HuH-7 (cell line): Measurements from ENCODE around the gene TNS3.

Source experiments
- DNase-seq: peaks from one replicate; pipeline ENCODE4 v3.0.0; 2011; ENCODE audit warnings: low spot score

The TNS3 gene

DNA sequence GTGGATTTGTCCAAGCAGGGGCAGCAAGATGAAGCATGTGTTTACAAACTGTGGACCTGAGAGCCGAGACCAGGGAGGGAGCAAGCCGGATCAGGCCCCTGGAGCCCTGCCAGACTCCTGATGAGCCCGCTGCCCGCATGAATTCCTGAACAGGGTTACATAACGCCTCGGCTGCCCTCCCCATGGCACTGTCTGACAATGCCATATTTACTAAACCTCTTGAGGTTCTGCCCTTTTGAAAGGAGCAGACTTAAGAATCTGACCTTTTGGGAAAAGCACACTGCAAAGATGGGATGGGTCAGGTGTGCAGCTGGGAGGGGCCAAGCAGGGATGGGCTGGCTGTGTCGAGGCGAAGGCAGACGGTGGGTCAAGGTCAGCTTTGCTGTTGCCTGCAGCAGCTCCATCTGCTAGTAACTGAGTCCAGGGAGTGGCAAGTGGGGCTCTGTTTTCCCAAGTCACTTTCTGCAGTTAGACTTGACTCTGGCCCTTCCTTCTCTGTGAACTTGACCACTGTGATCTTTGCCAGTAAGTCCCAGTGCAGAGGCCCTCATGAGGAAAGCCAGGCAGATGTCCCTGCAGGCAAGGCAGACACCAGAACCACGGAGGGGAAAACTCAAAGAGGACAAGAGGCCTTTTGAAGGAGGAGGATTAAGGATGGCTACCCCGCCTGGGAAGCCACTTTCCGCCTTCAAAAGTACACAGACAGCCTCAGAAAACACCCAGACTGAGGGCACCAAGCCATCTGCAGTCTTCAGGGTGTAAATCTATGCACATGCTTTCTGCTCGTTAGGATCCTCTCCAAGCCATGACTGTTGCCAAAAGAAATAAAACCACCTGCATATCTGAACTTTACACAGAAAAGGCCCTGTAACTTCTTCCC is 175.8 kb downstream of the TNS3 start:
- DNase-seq: no peak

DNA sequence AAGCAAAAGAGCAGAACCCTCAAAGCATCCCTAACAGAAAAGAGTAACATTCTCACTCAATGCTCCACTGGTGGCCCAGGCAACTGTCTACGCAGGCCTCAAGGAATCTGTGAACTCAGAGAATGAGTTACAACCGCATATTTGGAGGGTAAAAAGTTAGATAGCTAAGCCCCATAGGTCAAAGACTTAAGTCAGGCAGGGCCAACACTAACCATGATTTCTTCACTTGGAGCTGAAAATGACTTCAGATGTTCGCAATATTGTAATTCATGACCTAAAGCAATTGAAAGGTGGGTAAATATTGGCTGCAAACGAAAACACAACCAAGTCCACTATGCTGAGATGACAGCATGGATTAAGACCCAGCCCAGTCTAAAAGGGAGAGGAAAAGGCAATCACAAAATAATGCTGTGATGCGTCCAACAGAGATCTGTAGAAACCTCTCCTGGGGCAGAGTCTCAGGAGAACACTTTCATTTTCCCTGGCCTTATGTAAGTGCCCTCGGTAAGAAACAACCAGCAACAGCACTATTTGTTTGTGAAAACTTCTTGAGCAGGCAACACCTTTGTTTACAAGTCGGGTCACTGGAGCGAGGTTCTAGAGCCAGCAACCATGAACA is 176.5 kb downstream of the TNS3 start:
- DNase-seq: no peak

DNA sequence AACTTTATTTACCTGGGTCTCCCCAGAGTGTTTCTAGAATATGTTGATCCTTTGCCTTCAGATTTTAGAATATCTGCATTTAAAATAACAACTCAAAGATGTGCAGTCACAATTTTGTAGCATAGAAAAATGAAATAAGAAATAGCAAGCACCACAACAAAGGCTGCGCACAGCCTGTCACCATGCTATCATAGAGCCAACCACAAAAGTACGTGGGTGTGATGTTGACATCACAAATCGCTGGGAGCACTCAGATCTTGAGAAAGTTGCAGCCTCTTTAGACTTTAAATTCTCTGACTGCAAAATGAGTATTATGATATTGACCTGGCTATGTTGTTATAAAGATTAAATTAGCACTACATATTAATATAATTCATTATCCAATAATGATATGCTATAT is 177.9 kb downstream of the TNS3 start:
- no peak for DNase-seq

DNA sequence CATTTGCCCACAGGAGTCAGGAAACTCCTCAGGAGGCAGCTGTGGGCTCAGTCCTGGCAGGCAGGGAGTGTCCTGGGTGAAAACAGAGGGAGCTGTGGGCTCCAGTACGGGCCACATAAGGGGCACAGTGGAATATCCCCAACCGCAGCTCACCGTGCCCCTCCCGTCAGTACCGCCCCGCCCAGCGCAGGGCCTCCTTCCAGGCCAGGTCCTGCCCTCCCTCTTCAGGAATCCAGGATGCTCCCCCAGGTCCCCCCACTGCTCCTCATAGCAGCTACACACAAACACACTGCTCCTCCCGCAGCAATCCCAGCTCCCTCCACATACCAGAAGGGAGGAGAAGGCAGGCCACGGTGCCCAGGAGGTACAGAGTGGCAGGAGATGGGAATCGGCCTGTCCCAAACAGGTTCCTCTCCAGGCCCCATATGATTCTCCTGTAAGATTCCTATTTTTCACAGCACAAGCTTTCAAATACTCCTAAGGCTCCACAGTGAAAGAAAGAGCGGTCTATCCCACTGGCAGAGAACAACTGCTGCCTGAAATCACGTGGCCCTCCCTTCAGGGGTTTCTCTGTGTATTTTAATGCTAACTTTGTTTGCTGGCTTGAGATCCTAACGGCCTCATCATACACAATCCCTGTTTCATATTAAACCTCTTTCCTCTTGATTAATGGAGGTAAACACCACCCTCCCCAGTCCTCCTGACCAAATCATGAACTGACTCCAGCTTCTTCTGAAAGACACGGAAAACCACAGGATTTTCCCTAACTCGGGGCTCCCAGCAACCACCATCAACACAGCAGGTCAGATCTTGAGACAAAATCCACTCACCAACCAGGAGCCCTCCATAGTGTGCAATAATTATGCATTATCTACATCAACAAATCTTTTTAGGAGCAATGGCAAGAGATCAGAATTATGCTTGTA is 178.7 kb downstream of the TNS3 start:
- no peak for DNase-seq

DNA sequence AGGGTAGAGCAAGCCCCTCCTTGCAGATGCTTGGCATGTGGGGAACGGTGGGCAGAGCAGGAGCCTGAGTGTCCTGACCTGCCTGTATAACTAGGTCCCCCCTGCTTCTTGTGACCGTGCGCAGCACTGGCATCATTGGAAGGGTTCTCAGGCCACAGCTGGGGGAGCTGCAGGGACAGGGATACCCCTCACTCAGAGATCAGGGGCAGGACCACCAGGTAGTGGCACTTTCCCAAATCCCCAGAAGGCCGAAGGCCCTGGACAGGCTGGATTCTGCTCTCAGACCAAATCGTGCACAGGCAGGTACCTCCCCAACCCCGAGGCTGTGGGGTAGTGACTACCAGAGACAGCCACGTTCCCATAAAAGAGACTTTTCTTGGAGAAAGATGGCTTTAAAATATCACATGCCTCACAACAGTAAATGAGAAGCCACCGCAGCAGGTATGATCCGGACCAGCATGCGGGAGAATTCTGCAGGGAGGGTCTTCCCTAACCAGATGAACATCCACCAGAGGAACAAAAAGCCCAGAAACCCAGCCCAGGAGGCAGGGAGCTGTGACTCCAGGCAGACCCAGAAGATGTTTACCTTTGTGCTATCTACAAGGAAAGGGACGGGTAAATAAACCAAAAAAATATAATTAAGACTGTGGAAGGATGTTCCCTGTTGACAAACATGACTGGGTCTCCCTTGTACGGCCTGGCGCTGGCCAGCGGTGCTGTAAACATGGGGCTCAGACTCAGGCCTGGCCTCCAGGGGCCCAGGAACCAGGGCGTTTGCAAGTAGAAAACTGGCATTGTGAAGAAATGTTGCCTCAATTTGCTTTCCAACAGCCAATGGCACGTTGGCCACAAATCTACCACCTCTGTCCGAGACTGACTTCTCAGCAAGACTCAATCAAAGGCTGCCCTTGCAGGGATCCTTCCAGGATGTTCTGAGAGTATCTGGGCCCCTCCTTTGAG is 180.0 kb downstream of the TNS3 start:
- DNase-seq: no peak

DNA sequence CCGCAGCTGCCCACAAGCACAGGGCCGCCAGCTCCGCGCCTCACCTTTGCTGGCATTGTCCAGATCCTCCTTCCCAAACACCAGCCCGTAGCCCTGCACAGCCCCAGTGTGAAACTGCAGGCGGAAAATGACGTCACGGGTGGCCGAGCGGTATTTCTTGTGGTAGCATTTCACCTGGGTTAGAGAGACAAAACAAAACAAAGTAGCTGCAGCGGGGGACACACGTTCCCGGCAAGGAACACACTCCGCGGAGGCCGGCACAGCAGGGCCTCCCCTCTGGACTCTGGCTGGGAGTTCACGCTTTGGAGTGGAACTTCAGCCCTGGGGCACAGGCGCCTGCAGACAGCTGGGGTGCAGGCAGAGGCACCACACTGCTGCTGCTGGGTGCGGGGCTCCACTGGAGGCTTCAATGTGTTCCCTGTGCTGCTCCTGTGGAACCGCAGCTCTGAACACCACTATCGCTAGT is 181.1 kb downstream of the TNS3 start:
- DNase-seq: no peak

DNA sequence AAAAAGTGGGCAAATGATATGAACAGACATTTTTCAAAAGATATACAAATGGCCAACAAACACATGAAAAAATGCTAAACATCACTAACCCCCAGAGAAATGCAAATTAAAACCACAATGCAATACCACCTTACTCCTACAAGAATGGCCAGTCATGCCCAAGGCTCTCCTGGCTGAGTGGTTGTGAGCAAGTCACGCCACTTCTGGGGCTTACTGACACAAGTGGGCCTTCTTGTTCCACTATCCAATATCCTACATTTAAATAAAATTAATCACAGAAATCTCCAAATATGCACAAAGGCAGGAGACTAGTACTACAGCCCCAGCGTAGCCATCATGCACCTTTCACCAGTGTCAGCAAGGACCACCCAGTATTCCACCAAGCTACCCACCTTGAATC is 181.9 kb downstream of the TNS3 start:
- DNase-seq: no peak

DNA sequence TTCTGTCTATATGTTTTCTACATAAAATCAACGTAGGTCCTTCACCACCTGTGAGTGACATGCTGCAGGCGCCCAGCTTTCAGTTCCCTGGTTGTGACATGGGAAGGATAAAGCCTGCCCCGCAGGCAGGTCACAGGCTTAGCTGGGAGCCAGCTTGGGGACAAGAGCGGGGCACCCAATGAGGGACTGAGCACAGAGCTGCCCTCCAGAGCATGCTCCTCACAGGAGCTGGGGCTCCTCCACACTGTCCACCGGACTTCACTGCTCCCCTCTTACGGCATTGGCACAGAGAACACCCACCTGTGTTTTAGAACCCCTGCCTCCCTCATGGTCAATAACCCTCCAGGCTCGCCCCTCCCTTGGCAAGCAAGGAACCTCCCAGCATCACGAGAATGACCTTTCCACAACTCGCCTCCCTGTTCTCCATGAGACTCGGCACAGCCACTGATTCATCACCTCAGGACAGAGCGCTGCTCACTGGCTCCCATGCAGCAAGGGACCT is 187.1 kb downstream of the TNS3 start:
- DNase-seq: no peak

DNA sequence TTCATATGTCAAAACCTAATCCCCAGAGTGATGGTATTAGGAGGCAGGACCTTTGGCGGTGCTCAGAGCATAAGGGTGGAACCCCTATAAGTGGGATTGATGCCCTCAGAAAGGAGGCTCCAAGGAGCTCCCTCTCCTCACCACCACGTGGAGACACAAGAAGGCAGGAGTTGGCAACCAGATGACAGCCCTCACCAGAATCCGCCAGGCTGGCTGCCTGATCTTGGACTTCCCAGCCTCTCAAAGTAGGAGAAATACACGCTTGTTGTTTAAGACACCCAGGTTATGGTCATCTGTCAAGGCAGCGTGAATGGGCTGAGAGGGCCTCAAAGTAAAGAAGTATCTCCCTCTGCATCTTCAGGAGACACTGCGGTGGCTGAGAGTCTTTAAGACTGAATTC is 187.7 kb downstream of the TNS3 start:
- no peak for DNase-seq

DNA sequence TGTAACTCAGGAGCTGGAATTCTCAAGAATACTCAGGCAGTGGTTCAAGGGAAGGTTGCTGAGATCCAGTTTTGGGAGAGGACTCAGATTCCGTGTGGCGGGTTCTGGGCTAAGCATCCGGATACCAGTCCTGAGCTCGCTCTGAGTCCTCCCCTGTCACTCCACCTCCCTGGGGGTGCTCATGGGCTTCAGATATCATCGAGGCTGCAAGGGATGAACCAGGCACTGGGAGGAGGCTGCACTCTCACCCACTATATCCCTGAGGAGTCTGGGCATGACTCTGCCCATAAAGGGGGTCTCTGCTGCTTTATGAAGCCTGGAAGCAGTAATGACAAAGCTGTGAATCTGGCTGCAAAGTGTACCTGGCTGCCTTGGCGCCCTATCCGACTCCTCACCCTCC is 188.5 kb downstream of the TNS3 start:
- no peak for DNase-seq

DNA sequence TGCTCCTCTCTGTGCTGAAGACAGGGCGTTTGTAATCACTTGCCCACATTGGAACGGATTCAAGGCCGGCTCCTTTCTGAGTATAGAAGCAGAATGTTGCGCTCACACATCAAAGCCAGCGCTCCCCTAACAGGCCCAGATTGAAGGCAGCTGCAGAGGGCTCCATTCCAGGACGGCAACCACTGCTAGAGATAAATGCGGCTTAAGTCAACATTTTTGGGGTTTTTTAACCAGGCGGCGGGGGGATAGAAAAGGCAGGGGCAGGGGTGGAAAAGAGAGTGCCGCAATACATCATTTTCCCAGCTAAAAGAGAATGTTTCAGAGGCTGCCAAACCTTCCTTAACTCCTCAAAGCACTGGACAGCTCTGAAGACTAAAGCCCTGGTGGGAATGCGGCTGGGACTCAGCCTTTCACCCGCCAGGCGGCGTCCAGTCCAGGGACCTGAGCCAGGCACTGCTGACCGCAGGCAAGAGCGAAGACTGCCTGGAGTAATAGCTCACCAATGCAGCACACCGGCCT is 189.6 kb downstream of the TNS3 start:
- DNase-seq: no peak

DNA sequence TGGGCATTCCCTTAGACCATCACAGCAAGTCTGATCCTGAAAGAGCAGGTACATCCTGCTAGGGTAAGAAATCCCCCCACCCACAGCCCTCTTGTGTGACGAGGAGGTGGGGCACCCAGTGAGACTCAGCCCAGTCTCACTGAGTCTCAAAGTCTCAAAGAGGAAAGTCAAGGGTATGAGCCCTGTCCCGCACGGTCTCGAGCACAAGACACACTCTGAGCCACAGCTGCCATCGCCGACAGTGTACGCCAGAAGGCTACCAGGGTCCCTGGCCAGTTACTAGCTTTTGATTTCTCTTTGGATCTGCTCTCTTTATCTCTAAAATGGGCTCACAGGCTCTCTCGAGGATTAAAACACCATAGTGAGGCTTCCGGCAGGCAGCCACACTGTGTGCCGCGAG is 190.2 kb downstream of the TNS3 start:
- DNase-seq: no peak

DNA sequence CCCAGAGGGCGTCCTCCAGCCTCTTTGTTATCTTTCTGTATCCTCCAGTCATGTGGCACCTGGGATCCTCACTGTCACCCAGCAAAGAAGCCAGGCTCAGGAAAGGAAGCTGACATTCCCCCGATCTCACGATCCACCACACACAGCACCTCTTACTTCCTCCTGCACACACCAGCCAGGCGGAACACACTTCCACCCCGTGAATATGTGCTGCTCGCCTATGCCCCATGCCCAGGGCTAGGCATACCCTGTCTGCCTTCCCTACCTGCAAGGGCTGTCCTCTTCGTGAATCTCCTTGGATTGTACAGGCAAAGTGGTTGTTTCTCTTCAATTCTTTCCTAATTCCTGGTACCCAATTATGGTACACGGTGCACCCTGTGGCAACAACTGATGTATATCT is 191.0 kb downstream of the TNS3 start:
- no peak for DNase-seq

DNA sequence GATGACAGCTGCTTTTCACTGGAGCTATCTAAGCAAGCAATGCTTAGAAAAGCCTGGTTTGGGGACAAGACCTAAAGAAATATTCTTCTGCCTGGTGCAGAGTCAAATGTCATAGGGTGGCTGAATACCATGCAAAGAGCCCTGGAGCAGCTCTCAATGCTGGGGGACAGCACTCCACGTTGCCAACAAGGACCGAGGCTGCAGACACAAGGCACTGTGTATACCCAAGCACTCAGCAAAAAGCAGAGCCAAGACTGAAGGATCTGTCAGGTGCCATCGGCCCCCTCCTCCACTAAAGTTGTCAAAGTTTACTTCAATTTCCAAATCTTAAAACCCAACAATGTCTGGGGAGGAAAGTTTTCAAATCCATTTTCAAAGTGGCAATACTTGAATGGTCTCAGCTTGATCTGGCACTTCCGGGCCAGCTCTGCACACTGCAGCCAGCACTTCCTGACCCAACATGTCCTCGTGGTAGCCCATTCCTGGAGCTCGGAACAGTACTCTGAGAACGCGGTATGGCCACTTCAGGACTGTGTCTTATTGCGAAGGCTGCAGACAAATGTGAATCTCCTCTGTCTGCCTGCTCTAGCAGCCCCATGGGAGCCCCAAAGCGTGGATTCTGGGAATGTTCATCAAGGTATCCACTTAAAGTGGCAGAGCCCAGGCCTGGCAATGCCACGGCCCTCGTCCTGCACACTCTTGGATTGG is 191.8 kb downstream of the TNS3 start:
- no peak for DNase-seq

DNA sequence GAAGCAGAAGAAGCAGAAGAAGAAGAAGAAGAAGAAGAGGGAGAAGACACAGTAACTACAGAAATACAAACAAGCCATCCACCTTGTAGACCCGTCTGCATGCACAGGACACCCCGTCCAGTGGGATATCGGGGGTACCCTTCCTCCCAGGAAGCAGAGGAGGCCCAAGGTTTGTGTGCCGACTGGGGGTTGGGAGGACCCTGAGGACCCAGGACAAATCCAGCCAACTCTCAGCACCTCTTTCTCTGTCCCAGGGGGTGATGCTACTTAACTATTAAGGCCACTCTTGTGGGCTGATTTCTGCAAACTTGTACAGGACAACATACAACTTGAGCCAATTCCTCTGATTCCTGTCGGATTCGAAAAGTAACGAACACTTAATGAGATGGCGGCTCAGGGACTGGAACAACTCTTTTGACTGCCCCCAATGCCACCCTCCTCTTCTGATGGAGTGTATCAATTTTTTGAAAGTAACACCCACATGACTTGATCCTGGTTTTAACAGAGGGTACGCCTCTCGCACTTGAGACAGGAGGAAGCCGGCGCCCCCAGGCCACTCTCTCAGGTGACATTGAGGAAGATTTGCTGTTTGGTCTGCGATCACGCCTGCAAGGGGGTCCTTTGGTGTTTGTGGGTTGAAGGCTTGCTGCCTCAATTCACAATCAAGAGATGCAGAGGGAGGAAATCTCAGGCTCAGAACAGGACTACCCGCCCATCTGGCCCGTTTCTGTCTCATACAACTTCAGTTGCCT is 192.6 kb downstream of the TNS3 start:
- DNase-seq: no peak

DNA sequence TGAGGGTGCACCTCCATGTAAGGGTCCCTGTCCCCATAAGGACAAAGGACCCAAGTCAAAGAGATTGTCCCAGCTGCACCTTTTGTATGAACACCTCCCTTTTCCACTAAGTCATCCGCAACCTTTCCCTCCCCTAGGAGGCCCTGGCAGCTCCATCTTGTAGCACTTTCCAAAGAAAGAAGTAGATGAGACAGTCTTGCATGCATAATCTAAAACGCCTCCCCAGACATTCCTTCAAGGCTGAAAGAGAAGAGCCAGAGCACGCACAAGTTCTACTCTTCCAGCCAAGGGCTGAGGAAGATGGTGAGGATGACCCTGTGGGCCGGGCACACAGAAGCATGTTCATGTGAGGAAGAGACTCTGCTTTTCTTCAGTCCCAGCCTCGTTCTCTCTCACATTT is 194.4 kb downstream of the TNS3 start:
- DNase-seq: no peak

DNA sequence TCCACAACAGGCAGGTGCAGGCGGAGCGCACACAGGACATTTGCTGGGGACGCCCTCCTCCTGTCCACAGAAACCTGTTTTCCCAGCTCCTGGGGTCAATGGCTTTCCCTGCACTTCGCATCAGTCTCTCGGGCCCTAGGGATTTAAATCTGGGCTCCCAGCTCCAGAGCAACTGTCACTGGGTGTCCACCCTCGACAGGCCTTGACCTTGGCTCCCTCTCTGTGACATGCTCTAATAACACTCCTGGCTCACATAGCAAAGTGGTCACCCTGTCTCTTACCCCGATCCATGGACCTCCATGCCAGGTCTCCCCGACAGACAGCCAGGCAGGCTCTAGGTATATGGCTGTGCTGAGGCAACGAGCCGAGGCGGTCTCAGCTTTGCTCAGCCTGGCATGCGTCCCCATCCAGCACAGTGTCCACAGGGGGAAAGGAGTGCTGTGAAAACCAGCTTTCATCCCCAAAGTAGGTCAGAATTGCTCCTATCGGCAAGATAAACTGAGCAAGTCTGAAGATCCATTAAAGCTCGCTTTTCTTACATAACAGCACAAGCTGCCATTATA is 195.6 kb downstream of the TNS3 start:
- no peak for DNase-seq

DNA sequence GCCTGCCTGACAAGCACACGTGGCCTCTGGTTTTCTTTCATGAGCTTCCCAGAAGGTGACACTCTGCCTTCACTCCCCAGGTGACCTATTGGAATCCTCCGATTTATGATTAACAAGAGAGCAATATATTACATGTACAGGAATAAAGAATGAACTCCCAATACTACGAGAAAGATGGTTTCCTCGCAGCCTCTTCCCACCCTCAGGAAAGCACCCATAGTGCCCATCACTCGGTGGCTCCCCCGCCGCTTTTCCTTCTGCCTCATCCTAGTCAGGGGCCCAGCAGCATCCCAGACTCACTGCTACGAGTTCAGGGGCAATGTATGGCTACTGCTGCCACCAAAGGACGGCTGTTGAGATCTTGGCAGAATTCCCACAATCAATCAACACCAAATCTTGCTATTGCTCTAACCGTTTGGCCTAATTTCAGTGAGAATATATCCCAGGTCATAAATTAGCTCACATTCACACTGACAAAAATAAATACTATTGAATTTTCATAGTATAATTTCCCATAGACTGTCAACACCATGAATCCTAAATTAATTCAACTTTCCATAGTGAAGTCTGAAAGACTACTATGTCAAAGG is 196.3 kb downstream of the TNS3 start:
- no peak for DNase-seq
